ENCODE measurements around the gene CD99.

The CD99 gene

GRCh38 chrX:2780472-2781225, 89.6 kb downstream of the CD99 start:
- peak; percentile 22 for DNase-seq

DNA sequence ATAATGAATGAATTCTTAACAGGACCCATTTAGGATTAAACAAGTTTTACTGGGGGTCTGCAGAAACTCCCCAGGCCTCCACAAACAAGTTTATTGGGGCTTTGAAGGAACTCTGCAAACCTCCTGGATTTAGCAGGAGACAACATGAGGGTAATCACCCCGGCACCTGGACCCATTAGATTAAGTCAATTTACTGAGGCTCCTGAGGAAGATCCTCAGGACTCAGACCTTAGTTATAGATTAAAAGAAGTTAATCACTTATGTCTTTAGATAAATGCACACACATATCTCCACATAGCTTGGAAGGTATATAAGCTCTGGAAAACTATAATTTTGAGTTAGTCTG, 90.1 kb downstream of the CD99 start:
- no peak for DNase-seq

GRCh38 chrX:2781698-2782097, 90.6 kb downstream of the CD99 start:
- DNase-seq: no peak

DNA sequence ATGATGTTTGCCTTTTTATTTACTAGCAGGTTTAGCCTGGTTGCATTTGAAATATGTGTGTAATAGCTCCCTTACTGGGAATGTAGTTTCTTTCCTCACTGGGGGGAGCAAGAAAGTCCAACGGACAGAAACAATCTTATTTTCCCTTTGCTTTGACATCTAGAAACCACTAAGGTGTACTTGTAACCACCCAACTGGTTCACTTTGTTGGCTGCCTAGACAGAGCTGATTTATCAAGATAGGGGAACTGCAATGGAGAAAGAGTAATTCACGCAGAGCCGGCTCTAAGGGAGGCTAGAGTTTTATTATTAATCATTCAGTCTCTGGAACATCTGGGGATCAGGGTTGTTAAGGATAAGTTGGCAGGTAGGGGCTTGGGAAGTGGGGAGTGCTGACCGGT, 91.1 kb downstream of the CD99 start:
- DNase-seq: no peak

DNA sequence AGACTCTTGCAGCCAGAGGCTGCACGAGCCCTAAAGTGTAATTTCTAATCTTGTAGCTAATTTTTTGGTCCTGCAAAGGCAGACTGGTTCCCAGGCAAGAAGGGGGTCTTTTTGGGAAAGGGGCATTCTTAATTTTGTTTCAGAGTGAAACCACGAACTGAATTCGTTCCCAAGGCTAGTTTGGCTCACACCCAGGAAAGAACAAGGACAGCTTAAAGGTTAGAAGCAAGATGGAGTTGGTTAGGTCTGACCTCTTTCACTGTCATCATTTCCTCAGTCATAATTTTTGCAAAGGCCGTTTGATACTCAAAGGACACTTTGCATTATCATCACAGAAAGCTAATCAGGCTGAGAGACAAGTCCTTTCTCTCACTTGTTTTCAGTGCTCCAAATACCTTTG, 91.7 kb downstream of the CD99 start:
- no peak for DNase-seq

GRCh38 chrX:2784026-2784425, 92.9 kb downstream of the CD99 start:
- DNase-seq: no peak

- DNase-seq: no peak
Observed at GRCh38 chrX:2785538-2785937, 94.4 kb downstream of the CD99 start.

DNA sequence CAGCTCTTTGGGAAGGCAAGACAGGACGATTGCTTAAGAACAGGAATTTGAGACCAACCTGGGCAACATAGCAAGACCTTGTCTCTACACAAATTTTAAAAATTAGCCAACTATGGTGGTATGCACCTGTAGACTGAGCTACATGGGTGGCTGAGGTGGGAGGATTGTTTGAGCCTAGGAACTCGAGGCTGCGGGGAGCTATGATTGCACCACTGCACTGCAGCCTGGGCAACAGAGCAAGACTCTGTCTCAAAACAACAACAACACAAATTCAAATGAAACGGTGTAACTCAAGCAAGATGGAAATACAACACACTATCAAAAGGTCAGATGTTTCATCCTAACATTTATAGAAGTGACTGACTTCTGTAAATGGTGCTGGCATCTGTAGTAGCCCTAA, 97.9 kb downstream of the CD99 start:
- DNase-seq: no peak

GRCh38 chrX:2789569-2789968, 98.5 kb downstream of the CD99 start:
- no peak for DNase-seq
